GM12864 (cell line): ENCODE results near the gene ACTN4.

Source experiments
- DNase-seq: peaks from one replicate; pipeline ENCODE4 v3.0.0-alpha.2; 2011; ENCODE audit warnings: low read depth
- H3K4me3 ChIP-seq: 2 replicates; pipeline ENCODE4 v1.5.1; 2011; ENCODE audit warnings: mild to moderate bottlenecking, low read depth, low read length, control low read depth
- CTCF ChIP-seq: IDR thresholded peaks from 2 replicates; pipeline ENCODE4 v1.5.1; 2011; ENCODE audit warnings: low read depth, mild to moderate bottlenecking, moderate library complexity, low read length, control low read depth, inconsistent platforms; ENCODE audit errors: missing control alignments

ACTN4 gene

GRCh38 chr19:38740932-38741331, 93.5 kb downstream of the ACTN4 start:
- TF ChIP-seq CTCF: no peak
- no peak for DNase-seq
- H3K4me3 ChIP-seq: no peak overlapping the region

GRCh38 chr19:38741670-38742069, 94.2 kb downstream of the ACTN4 start:
- DNase-seq: no peak
- no peak for TF ChIP-seq CTCF
- H3K4me3 ChIP-seq: no peak overlapping the region

GRCh38 chr19:38742296-38742695, 94.8 kb downstream of the ACTN4 start:
- no peak overlapping the region for H3K4me3 ChIP-seq
- no peak for DNase-seq
- TF ChIP-seq CTCF: no peak

- no peak overlapping the region for H3K4me3 ChIP-seq
- no peak for DNase-seq
- no peak for TF ChIP-seq CTCF
These were observed 95.5 kb downstream of the ACTN4 start for GRCh38 chr19:38742906-38743305.

GRCh38 chr19:38743394-38744297, 96.2 kb downstream of the ACTN4 start:
- DNase-seq: no peak
- no peak overlapping the region for H3K4me3 ChIP-seq
- no peak for TF ChIP-seq CTCF

GRCh38 chr19:38744298-38744681, 96.8 kb downstream of the ACTN4 start, which contains the start of gene CAPN12:
CAPN12 (minus strand) TSS chr19:38744474; CDS start chr19:38744165, 309 bp downstream.
- TF ChIP-seq CTCF: no peak
- DNase-seq: no peak

GRCh38 chr19:38744874-38745273, 97.4 kb downstream of the ACTN4 start:
- no peak overlapping the region for H3K4me3 ChIP-seq
- no peak for DNase-seq
- no peak for TF ChIP-seq CTCF

More at GRCh38 chr19:38744298-38744681, 96.8 kb downstream of the ACTN4 start, which contains the start of gene CAPN12:
- no peak within 1 kb of the TSS for H3K4me3 ChIP-seq
